ENCODE data around the gene SSMEM1.

SSMEM1 gene

GRCh38 chr7:130191791-130192190, 15.9 kb upstream of the SSMEM1 start:
- POLR2A ChIA-PET, result no interaction called here

GRCh38 chr7:130195396-130195795, 12.3 kb upstream of the SSMEM1 start:
- TF ChIP-seq CTCF (IDR thresholded peaks at IDR 0.05; ENCODE audit: control extremely low read depth, extremely low read depth, low read depth, missing control alignments), result no peak
- DNase-seq (ENCODE audit: extremely low spot score), result no peak
- ChIA-PET POLR2A (no interaction called here), CTCF (interaction anchor here (1.0 to 1.4 kb wide), 3 partner anchors 10 to 26 kb away, joined by 3 read pairs; partner anchors contain the start of gene TMEM209)

More at GRCh38 chr7:130191791-130192190, 15.9 kb upstream of the SSMEM1 start:
- CTCF ChIA-PET, result interaction anchor here (0.7 to 2.2 kb wide), 5 partner anchors 10 to 16 kb away, joined by 3 to 6 read pairs (median 5); partner anchors contain the start of gene TMEM209
- no peak for TF ChIP-seq CTCF (IDR thresholded peaks at IDR 0.05; ENCODE audit: control extremely low read depth, extremely low read depth, low read depth, missing control alignments)
- no peak for DNase-seq (ENCODE audit: extremely low spot score)

GRCh38 chr7:130196476-130196875, 11.2 kb upstream of the SSMEM1 start:
- ChIA-PET CTCF (interaction anchor here (1.1 kb wide), 1 partner anchor 11 kb away, joined by 3 read pairs; no protein-coding TSS in a partner anchor), POLR2A (no interaction called here)
- no peak for DNase-seq (ENCODE audit: extremely low spot score)
- no peak for TF ChIP-seq CTCF (IDR thresholded peaks at IDR 0.05; ENCODE audit: control extremely low read depth, extremely low read depth, low read depth, missing control alignments)

GRCh38 chr7:130197094-130197493, 10.6 kb upstream of the SSMEM1 start:
- no peak for TF ChIP-seq CTCF (IDR thresholded peaks at IDR 0.05; ENCODE audit: control extremely low read depth, extremely low read depth, low read depth, missing control alignments)
- no peak for DNase-seq (ENCODE audit: extremely low spot score)
- POLR2A ChIA-PET, result no interaction called here
- CTCF ChIA-PET, result interaction anchor here (1.0 to 1.2 kb wide), 3 partner anchors 9 to 122 kb away, joined by 3 read pairs; no protein-coding TSS in a partner anchor

- ChIA-PET CTCF (interaction anchor here (1.6 kb wide), 1 partner anchor 10 kb away, joined by 3 read pairs; no protein-coding TSS in a partner anchor), POLR2A (interaction anchor here (0.7 kb wide), 1 partner anchor 211 kb away, joined by 3 read pairs; no protein-coding TSS in a partner anchor)
- no peak for TF ChIP-seq CTCF (IDR thresholded peaks at IDR 0.05; ENCODE audit: control extremely low read depth, extremely low read depth, low read depth, missing control alignments)
- no peak for DNase-seq (ENCODE audit: extremely low spot score)
These were observed 5.9 kb upstream of the SSMEM1 start for GRCh38 chr7:130201796-130202195.

- no peak for TF ChIP-seq CTCF (IDR thresholded peaks at IDR 0.05; ENCODE audit: control extremely low read depth, extremely low read depth, low read depth, missing control alignments)
- peak; percentile 98 for DNase-seq (ENCODE audit: extremely low spot score)
- ChIA-PET CTCF (interaction anchor here (0.8 to 1.3 kb wide), 11 partner anchors 8 to 140 kb away, joined by 3 to 4 read pairs (median 3); partner anchors contain the start of gene CPA5), POLR2A (interaction anchor here (0.7 to 0.8 kb wide), 2 partner anchors 18 to 22 kb away, joined by 3 read pairs; no protein-coding TSS in a partner anchor)
These were observed 2.3 kb upstream of the SSMEM1 start, which contains the start of gene TMEM209 for GRCh38 chr7:130205084-130205947. TMEM209 (minus strand) TSS chr7:130205406; CDS start chr7:130205375, 31 bp downstream.
